ENCODE measurements around the gene HELT.

The HELT gene

GRCh38 chr4:185054272-185054671, 36.0 kb downstream of the HELT start (continued):
- TF ChIP-seq ZFHX2 (tag by site-specific recombination; conservative IDR thresholded peaks at IDR 0.05) (no peak), ZNF621 (tag by site-specific recombination; IDR thresholded peaks at IDR 0.05) (no peak), ZNF48 (tag by site-specific recombination; IDR thresholded peaks at IDR 0.05) (no peak), ZBTB7A (tag by site-specific recombination; IDR thresholded peaks at IDR 0.05; ENCODE audit: low read depth) (no peak)

GRCh38 chr4:185054886-185055285, 36.6 kb downstream of the HELT start:
- no peak overlapping the region for H3K4me3 ChIP-seq (ENCODE audit: low read depth, low read length)
- TF ChIP-seq TRIM28 (IDR thresholded peaks at IDR 0.05; ENCODE audit: borderline replicate concordance, low read length) (no peak), ZXDB (tag by site-specific recombination; IDR thresholded peaks at IDR 0.05) (no peak), ZBTB48 (tag by site-specific recombination; IDR thresholded peaks at IDR 0.05) (no peak), ZNF324 (tag by site-specific recombination; IDR thresholded peaks at IDR 0.05) (no peak), AEBP2 (tag by site-specific recombination; IDR thresholded peaks at IDR 0.05; ENCODE audit: borderline replicate concordance) (no peak), ZNF280D (tag by site-specific recombination; IDR thresholded peaks at IDR 0.05) (no peak), ZEB2 (tag by site-specific recombination; IDR thresholded peaks at IDR 0.05) (no peak), ZNF791 (tag by site-specific recombination; IDR thresholded peaks at IDR 0.05) (no peak), HOXD13 (CRISPR knock-in tag; IDR thresholded peaks at IDR 0.05; ENCODE audit: borderline replicate concordance) (no peak), OSR2 (tag by site-specific recombination; IDR thresholded peaks at IDR 0.05) (no peak)
- no peaks in the 10 kb centered on the region for H3K36me3 ChIP-seq (ENCODE audit: control insufficient read depth in 2 of 2, insufficient read depth in 1 of 2, low read length in 2 of 2)
- ChIA-PET CTCF (interaction anchor here (0.6 kb wide), 1 partner anchor 42 kb away, joined by 3 read pairs; no protein-coding TSS in a partner anchor), POLR2A (no interaction called here)
- H3K9me3 ChIP-seq (ENCODE audit: control insufficient read depth, insufficient read depth, low read depth, low read length) = no peaks in the 10 kb centered on the region
- no peaks in the 10 kb centered on the region for H3K4me1 ChIP-seq (ENCODE audit: control insufficient read depth, insufficient read depth, low read length)
- H3K27ac ChIP-seq (ENCODE audit: extremely low read depth, low read depth, low read length) = no peak overlapping the region

- ChIA-PET CTCF (interaction anchor here (0.6 kb wide), 1 partner anchor 35 kb away, joined by 3 read pairs; no protein-coding TSS in a partner anchor), POLR2A (no interaction called here)
- no peak for TF ChIP-seq PRDM10 (tag by site-specific recombination; IDR thresholded peaks at IDR 0.05)
- peak; percentile 56; the same call in 1 of the 2 replicates for TF ChIP-seq ZNF146 (tag by site-specific recombination; IDR thresholded peaks at IDR 0.05)
- Histone ChIP-seq H3K4me1 (ENCODE audit: control insufficient read depth, insufficient read depth, low read length) (no peaks in the 10 kb centered on the region), H3K36me3 (ENCODE audit: control insufficient read depth in 2 of 2, insufficient read depth in 1 of 2, low read length in 2 of 2) (no peaks in the 10 kb centered on the region), H3K9me3 (ENCODE audit: control insufficient read depth, insufficient read depth, low read depth, low read length) (no peaks in the 10 kb centered on the region), H3K4me3 (ENCODE audit: low read depth, low read length) (no peak overlapping the region), H3K27ac (ENCODE audit: extremely low read depth, low read depth, low read length) (no peak overlapping the region)
Observed at GRCh38 chr4:185061610-185062009, 43.3 kb downstream of the HELT start.

Data from HEK293 (cell line).